GM19438 (cell line): ENCODE results near the gene PLCD1.

Source experiments
- ATAC-seq: cut with Tn5 transposase; IDR thresholded peaks from one replicate; pipeline ENCODE4 v1.9.1; 2021; ENCODE audit warnings: low read depth; ENCODE audit not compliant: unreplicated experiment

Gene PLCD1

GRCh38 chr3:38017445-38018295, 11.8 kb downstream of the PLCD1 start:
- ATAC-seq = no peak

DNA sequence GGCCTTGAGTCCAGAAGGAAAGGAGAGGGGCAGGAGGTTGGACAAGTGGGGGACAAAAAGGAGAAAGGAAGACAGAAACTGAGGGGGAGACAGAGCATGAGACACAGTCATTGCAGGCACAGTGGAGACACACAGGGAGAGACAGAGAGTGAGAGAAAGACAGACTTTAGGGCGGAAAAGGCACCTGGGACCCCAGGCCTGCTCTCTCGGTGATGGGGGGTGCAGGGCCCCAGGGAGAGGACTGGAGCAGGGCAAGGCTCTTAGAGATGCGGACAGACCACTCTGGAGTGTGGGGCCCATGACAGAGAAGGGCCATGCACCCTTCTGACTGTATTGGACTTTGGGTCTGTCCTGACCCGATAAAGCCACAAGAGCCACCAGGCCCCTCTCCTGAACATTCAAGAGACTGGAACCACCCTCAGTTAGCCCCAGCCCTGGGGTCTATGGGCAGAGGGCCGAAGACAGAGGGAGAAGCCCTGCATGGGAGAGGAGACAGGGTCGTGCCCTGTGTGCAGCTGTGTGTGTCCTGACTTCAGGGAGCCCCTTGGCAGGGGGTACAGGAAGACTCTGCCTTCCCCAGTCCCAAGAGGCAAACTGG, 12.5 kb downstream of the PLCD1 start:
- no peak for ATAC-seq

DNA sequence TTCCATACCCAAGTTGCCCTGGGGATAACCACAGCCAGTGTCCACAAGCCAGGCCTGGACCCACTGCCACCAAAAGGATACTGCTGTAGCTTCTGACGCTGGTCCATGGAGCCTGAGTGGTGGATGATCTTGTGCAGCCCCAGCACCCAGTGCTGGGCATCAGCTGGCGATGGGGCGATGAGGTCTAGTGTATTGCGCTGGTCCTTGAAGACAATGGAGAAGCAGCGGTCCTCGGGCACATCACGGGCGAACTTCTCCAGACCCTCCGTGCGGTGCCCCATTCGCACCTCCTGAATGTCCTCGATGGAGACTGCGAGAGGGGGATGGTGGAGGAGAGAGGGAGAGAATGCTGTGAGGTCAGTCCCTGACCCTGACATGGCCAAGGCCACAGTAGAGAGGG, 13.0 kb downstream of the PLCD1 start:
- no peak for ATAC-seq

DNA sequence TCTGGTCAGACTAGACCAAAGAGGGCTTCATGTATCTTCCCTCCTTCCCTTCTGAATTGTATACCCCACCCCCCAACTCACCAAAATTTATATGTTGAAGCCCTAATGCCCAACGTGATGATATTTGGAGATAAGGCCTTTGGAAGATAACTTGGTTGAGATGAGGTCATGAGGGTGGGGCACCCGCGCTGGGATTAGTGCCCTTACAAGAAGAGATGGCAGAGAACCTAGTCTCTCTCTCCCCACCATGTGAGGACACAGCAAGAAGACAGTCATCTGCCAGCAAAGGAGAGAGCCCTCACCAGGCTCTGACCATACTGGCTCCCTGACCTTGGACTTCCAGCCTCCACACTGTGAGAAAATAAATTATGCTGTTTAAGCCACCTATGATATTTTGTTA, 13.5 kb downstream of the PLCD1 start:
- no peak for ATAC-seq

DNA sequence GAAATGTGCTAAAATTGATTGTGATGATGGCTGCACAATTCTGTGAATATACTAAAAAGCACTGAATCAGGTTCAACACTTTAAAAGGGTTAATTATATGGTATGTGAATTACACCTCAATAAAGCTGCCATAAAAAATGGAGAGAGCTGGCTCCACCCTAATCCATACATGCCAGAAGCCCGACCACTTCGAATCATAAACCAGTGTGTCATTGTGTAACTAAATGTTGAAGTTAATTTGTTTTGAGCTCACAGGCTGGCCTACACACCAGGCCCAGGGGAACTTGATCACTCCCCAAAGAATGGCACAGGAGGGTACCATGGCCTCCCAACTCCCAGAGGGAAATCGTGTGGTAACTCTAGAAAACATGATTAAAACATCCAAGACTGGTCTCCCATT, 14.0 kb downstream of the PLCD1 start:
- ATAC-seq = no peak

DNA sequence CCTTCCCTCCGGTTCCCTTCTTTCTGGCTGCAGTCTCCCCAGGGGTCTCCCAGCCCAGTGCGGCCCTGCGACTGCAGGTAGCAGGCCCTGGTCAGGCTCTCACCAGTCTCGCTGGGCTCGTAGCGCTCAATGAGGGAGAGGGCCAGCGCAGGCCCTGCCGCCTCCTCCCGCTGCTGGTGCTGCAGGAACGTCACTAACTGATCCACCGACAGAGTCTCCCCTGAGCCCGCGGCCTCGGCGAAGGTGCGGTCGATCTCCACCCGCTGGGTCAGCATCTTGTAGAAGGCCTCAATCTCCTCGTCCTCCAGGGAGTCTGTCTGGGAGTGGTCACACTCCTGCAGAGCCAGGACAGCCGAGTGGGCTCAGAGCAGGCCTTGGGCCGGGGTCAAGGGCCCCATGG, 18.3 kb downstream of the PLCD1 start:
- no peak for ATAC-seq

GRCh38 chr3:38009807-38010591, 19.4 kb downstream of the PLCD1 start:
- no peak for ATAC-seq

DNA sequence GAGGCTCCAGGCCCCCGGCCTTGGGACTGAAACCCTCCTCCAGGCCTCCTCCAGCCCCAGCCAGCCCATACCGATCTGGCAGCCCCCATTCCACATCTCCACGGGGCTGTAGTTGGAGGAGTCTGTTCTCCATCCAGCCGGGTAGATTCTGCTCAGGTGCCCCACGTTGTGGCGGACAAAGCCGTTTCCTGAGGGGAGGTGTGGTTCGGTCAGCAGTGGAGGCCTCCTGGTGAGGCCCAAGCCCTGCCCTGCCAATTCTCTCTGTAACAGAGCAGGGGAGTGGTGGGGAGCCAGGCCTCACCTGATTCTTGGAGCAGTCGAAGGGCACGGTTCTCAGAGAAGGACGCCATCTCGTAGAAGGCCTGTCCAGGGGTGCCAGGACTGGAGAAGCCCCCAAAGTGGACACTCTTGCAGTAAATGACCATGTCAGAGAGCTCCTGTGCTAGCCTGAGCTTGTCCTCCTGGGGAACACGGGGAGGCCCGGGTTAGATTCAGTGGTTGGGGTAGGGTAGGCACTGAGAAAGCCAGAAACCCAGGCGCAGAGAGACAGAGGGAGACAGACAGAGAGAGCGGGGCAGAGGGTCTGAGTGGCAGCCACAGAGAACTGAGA, 20.4 kb downstream of the PLCD1 start:
- ATAC-seq = no peak

- ATAC-seq = no peak
These were observed 21.2 kb downstream of the PLCD1 start for GRCh38 chr3:38008191-38008701.

GRCh38 chr3:38007754-38008090, 21.7 kb downstream of the PLCD1 start:
- ATAC-seq = no peak

- ATAC-seq = no peak
These were observed 22.9 kb downstream of the PLCD1 start for GRCh38 chr3:38006445-38006995.

GRCh38 chr3:38006031-38006430, 23.4 kb downstream of the PLCD1 start:
- ATAC-seq = no peak

DNA sequence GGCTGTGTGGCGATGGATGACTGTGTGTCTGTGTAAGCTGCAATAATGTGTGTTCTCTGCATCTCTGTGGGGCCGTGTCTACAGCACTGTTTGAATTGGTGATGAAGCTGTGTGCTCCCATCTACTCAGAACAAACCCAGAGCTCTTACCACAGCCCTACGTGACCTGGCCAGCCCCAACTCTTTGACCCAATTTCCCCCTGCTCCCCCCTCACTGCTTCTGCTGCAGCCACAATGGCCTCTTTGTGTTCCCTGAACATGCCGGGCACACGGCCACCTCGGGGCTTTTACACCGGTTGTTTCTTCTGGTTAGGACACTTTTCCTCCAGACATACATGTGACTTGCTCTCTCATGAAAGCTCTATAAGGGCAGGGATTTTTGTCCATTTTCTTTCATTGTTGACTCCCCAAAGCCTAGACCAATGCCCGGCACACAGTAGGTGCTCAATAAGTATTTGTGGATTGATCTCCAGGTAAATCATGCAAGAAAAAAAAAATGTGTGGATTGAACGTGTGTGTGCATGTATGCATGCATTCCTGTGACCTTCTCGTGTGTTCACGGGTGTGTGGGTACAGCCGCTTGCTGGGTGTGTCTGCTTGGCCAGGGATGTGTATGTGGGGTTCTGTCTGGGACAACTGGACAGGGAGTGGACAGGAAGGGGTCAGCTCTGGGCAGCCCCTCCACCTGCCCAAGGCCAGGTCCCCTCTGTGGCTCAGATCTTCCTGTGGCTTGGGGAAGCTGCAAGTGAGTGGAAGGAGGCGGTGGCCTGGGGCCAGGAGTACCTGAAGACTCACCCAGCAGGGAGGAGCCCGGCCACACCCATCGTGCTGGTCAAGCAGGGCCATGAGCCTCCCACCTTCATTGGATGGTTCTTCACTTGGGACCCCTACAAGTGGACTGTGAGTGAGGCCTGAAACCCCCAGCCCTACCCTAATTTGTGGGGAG, 24.1 kb downstream of the PLCD1 start:
- no peak for ATAC-seq

DNA sequence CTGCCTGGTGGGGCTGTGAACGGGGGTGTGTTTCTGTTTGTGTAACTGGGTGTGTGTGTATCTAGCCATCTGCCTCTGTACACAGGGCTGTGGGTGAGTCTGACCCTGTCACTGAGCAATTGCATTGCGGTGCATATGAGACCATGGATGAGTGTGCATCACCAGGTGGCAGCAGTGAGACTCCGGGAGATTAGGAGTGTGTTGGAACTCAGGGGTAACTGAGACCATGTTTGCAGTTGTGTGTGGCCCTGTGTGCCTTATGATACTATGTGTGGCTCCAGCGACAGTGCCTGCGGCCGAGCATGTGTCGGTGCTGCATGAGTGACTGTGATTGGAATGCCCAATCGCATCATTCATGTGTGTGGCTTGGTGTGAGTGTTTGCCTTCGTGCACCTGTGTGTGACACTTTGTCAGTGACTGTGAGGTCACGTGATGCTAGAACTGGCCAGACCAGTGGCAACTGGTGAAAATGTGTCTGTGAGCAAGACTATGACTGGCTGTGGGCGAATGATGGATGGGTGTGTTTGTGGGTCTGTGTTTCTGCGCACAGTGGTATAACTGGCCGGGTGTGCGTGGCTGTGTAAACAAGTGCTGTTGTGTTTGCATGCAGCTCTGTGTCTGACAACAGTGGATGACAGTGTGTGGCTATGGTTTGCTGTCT, 24.9 kb downstream of the PLCD1 start:
- no peak for ATAC-seq

DNA sequence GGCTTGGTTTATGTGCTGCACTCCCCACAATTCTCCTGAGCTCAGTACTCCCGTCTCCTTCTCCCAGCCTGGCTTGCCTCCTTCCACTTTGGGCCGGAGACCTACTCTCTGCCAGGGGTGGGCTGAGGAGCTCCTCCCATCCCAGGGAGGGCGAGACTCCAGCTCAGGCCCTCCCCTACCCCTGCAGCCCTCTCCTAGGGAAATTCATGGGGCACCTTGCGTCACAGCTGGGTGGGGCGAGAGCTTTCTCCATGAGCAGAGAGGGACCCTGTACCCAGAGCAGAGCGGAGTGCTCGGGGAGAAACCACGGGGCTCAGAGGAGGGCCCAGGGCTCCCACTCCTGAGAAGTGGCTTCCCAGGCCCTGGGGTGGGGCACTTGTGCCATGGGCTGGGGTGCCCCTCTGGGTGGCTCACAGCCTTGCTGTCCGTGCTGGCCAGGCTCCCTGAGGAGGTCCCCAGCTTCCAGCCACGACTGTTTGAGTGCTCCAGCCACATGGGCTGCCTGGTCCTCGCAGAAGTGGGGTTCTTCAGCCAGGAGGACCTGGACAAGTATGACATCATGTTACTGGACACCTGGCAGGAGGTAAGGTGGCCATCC, 25.5 kb downstream of the PLCD1 start:
- ATAC-seq = no peak

DNA sequence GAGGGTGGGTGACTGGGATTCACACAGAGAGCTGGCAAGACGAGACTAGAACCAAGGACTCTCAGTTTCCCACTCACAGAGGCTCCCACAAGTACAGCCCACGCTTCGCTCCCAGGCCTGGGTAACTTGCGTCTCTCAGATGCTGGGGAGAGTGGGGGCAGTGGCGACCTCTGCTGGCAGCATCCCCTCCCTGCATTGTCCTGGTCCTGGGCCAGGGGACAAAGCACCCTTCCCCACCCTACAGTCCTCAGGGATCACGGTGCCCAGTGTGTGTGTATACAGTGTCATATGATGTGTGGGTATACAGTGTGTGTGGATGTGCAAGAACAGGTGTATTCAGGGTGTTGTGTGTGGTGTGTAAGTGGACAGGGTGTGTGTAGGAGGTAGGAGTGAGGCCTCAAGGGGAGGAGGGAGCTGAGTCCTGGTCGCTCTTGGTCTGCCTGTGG, 26.0 kb downstream of the PLCD1 start:
- no peak for ATAC-seq

GRCh38 chr3:38002940-38003339, 26.5 kb downstream of the PLCD1 start:
- ATAC-seq = no peak

- ATAC-seq = no peak
These were observed 27.1 kb downstream of the PLCD1 start for GRCh38 chr3:38002291-38002876.
